ENCODE data around the gene COPS9. TPM values are rescaled to one million over a fixed set of nuclear protein-coding genes. Genes with fewer than 3 reads are reported as not detected.

The COPS9 gene
- total RNA-seq, 1 donor from 2014 or later = 165 TPM

DNA sequence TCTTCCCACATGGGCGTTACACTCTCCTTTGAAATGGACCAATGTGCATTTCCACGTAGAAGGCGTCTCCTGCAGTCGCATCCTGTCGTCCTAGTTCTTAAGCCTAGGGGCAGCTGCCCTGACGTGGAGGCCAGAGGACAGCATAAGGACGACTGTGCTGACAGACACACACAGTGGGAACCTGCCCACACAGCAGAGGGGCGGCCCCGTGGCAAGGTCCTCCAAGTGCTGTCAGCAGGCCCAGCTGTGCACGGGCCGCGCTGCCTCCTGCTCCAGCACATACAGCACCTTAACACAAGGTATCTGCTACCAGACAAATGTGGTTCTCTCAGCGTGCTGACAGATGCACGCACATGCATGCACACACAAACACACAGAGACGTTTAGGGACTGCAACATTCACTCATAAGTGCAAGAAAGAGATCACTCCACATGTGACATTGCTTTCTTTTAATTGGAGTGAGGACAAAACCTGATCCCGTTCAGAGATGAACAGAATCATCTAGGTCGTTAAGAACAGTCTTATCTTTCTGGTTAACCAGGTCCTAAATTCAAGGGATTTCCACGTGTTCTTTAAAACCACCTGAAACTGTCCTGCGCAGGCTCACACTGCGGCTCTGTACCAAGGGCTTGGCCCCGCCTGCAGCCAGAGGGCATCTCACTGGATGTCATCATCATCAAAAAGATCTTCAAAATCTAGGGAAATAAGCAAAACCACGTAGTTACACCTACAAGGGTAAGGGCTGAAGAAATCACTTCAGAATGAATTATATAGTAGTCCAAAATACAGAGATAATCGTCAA is 5.5 kb downstream of the COPS9 start:
- peaks cover 46% of the 10 kb centered on the region for H3K36me3 Mint-ChIP-seq (ENCODE audit: low read depth, unreplicated experiment)
- TF ChIP-seq, protein P1, sequence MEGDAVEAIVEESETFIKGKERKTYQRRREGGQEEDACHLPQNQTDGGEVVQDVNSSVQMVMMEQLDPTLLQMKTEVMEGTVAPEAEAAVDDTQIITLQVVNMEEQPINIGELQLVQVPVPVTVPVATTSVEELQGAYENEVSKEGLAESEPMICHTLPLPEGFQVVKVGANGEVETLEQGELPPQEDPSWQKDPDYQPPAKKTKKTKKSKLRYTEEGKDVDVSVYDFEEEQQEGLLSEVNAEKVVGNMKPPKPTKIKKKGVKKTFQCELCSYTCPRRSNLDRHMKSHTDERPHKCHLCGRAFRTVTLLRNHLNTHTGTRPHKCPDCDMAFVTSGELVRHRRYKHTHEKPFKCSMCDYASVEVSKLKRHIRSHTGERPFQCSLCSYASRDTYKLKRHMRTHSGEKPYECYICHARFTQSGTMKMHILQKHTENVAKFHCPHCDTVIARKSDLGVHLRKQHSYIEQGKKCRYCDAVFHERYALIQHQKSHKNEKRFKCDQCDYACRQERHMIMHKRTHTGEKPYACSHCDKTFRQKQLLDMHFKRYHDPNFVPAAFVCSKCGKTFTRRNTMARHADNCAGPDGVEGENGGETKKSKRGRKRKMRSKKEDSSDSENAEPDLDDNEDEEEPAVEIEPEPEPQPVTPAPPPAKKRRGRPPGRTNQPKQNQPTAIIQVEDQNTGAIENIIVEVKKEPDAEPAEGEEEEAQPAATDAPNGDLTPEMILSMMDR (IDR thresholded peaks at IDR 0.05; ENCODE audit: unreplicated experiment) = no peak
- no peak overlapping the region for H3K27ac Mint-ChIP-seq (ENCODE audit: unreplicated experiment)
- no peak for DNase-seq (ENCODE audit: low spot score)
- H3K4me1 Mint-ChIP-seq (ENCODE audit: unreplicated experiment) = peaks cover 13% of the 10 kb centered on the region
- H3K9me3 Mint-ChIP-seq (ENCODE audit: unreplicated experiment) = no peaks in the 10 kb centered on the region
- peaks cover 7% of the 10 kb centered on the region for H3K27me3 Mint-ChIP-seq (ENCODE audit: unreplicated experiment)
- H3K4me3 Mint-ChIP-seq (ENCODE audit: unreplicated experiment) = no peak overlapping the region

DNA sequence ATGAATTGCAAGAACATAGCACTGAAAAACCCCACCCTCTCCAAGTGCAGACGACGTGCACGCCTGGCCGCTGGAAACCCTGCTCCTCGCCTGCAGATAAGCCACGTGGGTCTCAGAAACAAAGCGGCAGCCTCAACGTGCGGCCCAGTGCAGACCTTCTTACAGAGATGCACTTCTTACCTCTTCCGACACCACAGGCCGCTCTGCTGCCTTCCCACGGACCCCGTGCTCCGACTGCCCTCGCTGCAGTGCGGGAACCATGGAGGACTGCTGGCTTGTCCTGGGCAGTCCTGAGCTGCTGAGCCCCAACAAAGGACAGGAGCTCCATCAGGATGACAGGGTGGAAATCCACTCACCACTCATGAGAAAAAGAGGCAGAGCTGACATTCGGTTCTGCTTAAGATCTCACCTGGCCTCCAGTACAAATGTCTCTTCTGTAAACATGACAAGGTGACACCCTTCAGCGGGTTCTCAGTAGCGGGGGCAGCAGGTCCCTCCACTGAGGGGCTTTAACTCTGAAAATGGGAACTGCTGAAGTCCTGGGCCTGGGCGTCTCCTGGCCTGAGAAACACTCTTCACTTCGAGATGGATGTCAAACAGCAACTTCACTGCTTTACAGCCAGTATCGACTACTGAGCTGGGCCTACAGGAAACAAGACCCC is 6.2 kb downstream of the COPS9 start:
- Mint-ChIP-seq H3K4me3 (ENCODE audit: unreplicated experiment) (no peak overlapping the region), H3K27ac (ENCODE audit: unreplicated experiment) (no peak overlapping the region), H3K36me3 (ENCODE audit: low read depth, unreplicated experiment) (peaks cover 47% of the 10 kb centered on the region)

DNA sequence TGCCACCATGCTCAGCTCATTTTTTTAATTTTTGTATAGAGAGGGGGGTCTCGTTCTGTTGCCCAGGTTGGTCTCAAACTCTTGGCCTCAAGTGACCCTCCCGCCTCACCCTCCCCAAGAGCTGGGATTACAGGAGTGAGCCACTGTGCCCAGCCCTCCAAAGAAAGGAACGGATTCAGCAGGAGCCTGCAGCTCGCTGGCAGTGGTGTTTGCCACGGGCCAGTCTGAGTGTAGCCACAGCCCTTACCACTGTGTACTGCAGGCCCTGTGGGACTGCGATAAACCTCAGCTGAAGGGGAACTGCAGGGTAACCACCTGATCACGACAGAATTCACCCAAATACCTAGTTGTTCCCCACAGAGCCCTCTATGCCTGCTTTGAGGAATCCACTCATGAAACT is 6.8 kb downstream of the COPS9 start:
- Mint-ChIP-seq H3K27me3 (ENCODE audit: unreplicated experiment) (peaks cover 1% of the 10 kb centered on the region), H3K9me3 (ENCODE audit: unreplicated experiment) (no peaks in the 10 kb centered on the region), H3K36me3 (ENCODE audit: low read depth, unreplicated experiment) (peaks cover 42% of the 10 kb centered on the region), H3K4me1 (ENCODE audit: unreplicated experiment) (peaks cover under 1% of the 10 kb centered on the region), H3K27ac (ENCODE audit: unreplicated experiment) (no peak overlapping the region), H3K4me3 (ENCODE audit: unreplicated experiment) (no peak overlapping the region)
- TF ChIP-seq, protein P1 (IDR thresholded peaks at IDR 0.05; ENCODE audit: unreplicated experiment) = no peak
- DNase-seq (ENCODE audit: low spot score) = no peak

More for the DNA sequence above, 6.2 kb downstream of the COPS9 start:
- peaks cover 6% of the 10 kb centered on the region for H3K4me1 Mint-ChIP-seq (ENCODE audit: unreplicated experiment)
- H3K9me3 Mint-ChIP-seq (ENCODE audit: unreplicated experiment) = no peaks in the 10 kb centered on the region
- peaks cover 1% of the 10 kb centered on the region for H3K27me3 Mint-ChIP-seq (ENCODE audit: unreplicated experiment)
- TF ChIP-seq, protein P1 (IDR thresholded peaks at IDR 0.05; ENCODE audit: unreplicated experiment) = no peak
- no peak for DNase-seq (ENCODE audit: low spot score)

DNA sequence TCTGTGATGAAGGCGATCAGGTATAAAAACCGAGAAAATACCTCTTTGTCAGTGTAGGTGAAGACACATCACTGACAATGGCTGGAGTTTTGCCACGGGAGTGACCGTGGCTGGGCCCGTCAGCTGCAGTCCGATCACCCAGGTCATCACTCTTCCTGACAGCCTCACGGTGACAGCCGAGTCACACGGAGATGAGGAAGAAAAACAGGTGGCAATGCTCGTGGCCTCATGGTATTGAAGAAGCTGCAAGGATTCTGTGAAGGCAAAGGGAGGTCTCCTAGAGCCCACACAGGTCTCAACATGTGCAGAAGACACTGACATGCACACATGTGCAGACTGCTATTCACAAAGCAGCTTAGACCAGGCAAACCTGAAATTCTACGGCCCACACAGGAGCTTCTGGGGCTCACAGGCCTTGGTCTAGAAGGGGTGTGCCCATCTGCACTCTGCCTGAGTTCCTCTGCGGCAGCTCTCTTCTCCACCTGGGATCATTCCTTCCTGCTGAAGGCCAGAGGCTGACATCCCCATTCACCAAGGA is 7.4 kb downstream of the COPS9 start:
- Mint-ChIP-seq H3K27me3 (ENCODE audit: unreplicated experiment) (peaks cover 1% of the 10 kb centered on the region), H3K36me3 (ENCODE audit: low read depth, unreplicated experiment) (peaks cover 37% of the 10 kb centered on the region), H3K9me3 (ENCODE audit: unreplicated experiment) (no peaks in the 10 kb centered on the region), H3K27ac (ENCODE audit: unreplicated experiment) (no peak overlapping the region), H3K4me1 (ENCODE audit: unreplicated experiment) (no peaks in the 10 kb centered on the region), H3K4me3 (ENCODE audit: unreplicated experiment) (no peak overlapping the region)
- TF ChIP-seq, protein P1 (IDR thresholded peaks at IDR 0.05; ENCODE audit: unreplicated experiment) = no peak
- DNase-seq (ENCODE audit: low spot score) = no peak

All from endothelial cell (in vitro differentiated cells).